ENCODE results near the gene DDIAS.

DDIAS gene

DNA sequence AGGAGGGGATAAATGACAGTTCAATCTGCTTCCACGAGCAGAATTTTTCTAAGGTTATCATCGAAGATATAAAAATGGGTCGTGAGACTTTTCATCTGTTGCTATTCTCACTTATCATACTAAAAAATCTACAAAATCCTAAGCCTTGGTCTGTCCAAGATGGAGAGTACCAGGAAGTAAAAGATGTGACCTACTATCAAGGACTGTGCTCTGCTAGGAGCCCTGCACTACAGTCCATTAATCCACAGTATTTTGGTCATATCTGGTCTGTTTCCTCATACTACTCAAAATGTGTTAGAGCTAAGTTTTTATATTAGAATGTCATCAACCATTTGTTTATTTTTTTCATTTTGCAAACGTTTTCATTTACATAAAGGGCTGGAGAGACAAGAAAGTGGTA, 79.4 kb downstream of the DDIAS start:
- no peak overlapping the region for H3K4me3 ChIP-seq (ENCODE audit: low read length)
- DNase-seq (ENCODE audit: low read depth): no peak
- TF ChIP-seq, protein P1, sequence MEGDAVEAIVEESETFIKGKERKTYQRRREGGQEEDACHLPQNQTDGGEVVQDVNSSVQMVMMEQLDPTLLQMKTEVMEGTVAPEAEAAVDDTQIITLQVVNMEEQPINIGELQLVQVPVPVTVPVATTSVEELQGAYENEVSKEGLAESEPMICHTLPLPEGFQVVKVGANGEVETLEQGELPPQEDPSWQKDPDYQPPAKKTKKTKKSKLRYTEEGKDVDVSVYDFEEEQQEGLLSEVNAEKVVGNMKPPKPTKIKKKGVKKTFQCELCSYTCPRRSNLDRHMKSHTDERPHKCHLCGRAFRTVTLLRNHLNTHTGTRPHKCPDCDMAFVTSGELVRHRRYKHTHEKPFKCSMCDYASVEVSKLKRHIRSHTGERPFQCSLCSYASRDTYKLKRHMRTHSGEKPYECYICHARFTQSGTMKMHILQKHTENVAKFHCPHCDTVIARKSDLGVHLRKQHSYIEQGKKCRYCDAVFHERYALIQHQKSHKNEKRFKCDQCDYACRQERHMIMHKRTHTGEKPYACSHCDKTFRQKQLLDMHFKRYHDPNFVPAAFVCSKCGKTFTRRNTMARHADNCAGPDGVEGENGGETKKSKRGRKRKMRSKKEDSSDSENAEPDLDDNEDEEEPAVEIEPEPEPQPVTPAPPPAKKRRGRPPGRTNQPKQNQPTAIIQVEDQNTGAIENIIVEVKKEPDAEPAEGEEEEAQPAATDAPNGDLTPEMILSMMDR (IDR thresholded peaks at IDR 0.05; ENCODE audit: insufficient read depth, low read depth, low read length, missing control alignments): no peak

DNA sequence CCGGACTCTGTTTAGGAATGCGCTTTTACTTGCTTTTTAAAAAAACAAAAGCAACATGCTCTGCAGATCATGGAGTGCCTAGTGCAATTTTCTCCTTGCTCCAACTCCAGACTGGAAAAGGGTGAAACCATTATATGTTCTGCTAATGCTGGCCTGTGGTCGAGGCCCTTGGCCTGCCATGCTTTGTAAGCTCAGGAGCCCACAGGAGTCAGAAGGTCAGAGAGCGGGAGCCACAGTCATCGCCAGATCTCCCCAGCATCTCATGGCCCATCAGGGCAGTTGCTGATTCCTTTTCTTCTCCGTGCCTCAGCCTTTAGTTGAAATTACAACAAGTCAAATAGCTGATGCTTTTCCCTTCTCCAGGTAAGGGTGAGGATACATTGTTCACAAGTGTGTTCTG, 80.3 kb downstream of the DDIAS start:
- H3K4me3 ChIP-seq (ENCODE audit: low read length): no peak overlapping the region
- TF ChIP-seq, protein P1 (IDR thresholded peaks at IDR 0.05; ENCODE audit: insufficient read depth, low read depth, low read length, missing control alignments): no peak
- no peak for DNase-seq (ENCODE audit: low read depth)
